Esophagus muscularis mucosa (tissue), 4 donors: ENCODE results near the gene MYO19. TPM values are rescaled to one million over a fixed set of nuclear protein-coding genes. Genes with fewer than 3 reads are reported as not detected.

Experiments
- DNase-seq: peaks from one replicate; pipeline ENCODE4 v3.0.0-alpha.2; 2017; ENCODE audit errors: extremely low spot score
- H3K27ac ChIP-seq, 4 donors: fragments of 200-600 bp; sonication (generic); replicated peaks in 1 of 4; 1 replicate in 3 of 4; 2 replicates in 1 of 4; pipeline ENCODE4 v1.5.1; 2016 to 2019; ENCODE audit warnings: mild to moderate bottlenecking in 1 of 4
- H3K27me3 ChIP-seq, 4 donors: fragments of 200-600 bp; sonication (generic); one replicate each; pipeline versions ENCODE4 v1.5.1 to v1.6.0; 2016 to 2019
- H3K36me3 ChIP-seq, 4 donors: fragments of 200-600 bp; sonication (generic); one replicate each; pipeline ENCODE4 v1.5.1; 2016 to 2019
- H3K4me1 ChIP-seq, 4 donors: fragments of 200-600 bp; sonication (generic); one replicate each; pipeline ENCODE4 v1.5.1; 2016 to 2019
- H3K4me3 ChIP-seq, 4 donors: fragments of 200-600 bp; sonication (generic); 1 replicate in 2 of 4; 2 replicates in 2 of 4; pipeline ENCODE4 v1.5.1; 2016 to 2019; ENCODE audit warnings: mild to moderate bottlenecking in 4 of 4, moderate library complexity in 1 of 4
- H3K9me3 ChIP-seq, 4 donors: fragments of 200-600 bp; sonication (generic); 1 replicate in 3 of 4; 2 replicates in 1 of 4; pipeline ENCODE4 v1.5.1; 2016 to 2019
- CTCF ChIP-seq, 3 experiments: fragments of 200-600 bp in 2 of 3; fragments of 450-650 bp in 1 of 3; sonication (generic) in 2 of 3; IDR thresholded peaks; one replicate each; pipeline ENCODE4 v1.5.1; 2017 to 2019; ENCODE audit warnings: antibody characterized with exemption in 3 of 3, mild to moderate bottlenecking in 2 of 3, moderate library complexity in 1 of 3
- EP300 ChIP-seq: sonication (generic); formaldehyde crosslinking; IDR thresholded peaks from one replicate; pipeline ENCODE4 v1.6.1; 2017; ENCODE audit warnings: antibody characterized with exemption
- POLR2A ChIP-seq: fragments of 450-650 bp; IDR thresholded peaks from one replicate; pipeline ENCODE4 v1.6.1; 2017; ENCODE audit warnings: antibody characterized with exemption, moderate library complexity, mild to moderate bottlenecking, low read depth
- POLR2AphosphoS5 ChIP-seq, 2 donors: sonication (generic); formaldehyde crosslinking; IDR thresholded peaks; one replicate each; pipeline ENCODE4 v1.6.1; 2017; ENCODE audit warnings: antibody characterized with exemption in 2 of 2
- WGBS: methylation state at CpG from one replicate; pipeline ENCODE4 v1.1.5; 2018; 5-methylcytosine and 5-hydroxymethylcytosine counted together
- intact Hi-C: fragments of 100-400 bp; cut with DNase I; formaldehyde crosslinking; loops from one replicate; pipeline ENCODE4 v1.15.1; 2023
- total RNA-seq, 4 donors: library from RNA; depleted of rRNA; stranded (reverse); fragments of >200 nt; gene quantifications; one replicate each; pipeline versions ENCODE4 v1.1.0 to v1.2.1, GENCODE V29; 2016

The MYO19 gene
- total RNA-seq, 4 donors from 2014 or later: 29.5 to 68.1 (median 44.3) TPM

GRCh38 chr17:36507266-36507665 lies 27.4 kb downstream of the MYO19 start:
- Histone ChIP-seq H3K36me3 (peaks cover 10 to 90% (median 77%) of the 10 kb centered on the region in 4 donors), H3K27ac (no peak overlapping the region), H3K4me1 (no peaks in the 10 kb centered on the region), H3K4me3 (no peak overlapping the region), H3K27me3 (no peaks in the 10 kb centered on the region), H3K9me3 (no peaks in the 10 kb centered on the region)
- no peak for DNase-seq
- WGBS: 97% methylated on average over 6 of the region's 6 CpGs
- TF ChIP-seq POLR2AphosphoS5 (IDR thresholded peaks at IDR 0.05): no peak
- no peak for TF ChIP-seq POLR2A
- no peak for TF ChIP-seq CTCF (IDR thresholded peaks at IDR 0.05)
- no peak for TF ChIP-seq EP300
- intact Hi-C loops: no loop called here

GRCh38 chr17:36506831-36507230 lies 27.8 kb downstream of the MYO19 start:
- TF ChIP-seq POLR2AphosphoS5 (IDR thresholded peaks at IDR 0.05): no peak
- TF ChIP-seq CTCF (IDR thresholded peaks at IDR 0.05): no peak
- TF ChIP-seq EP300: no peak
- TF ChIP-seq POLR2A: no peak
- peaks cover 10 to 94% (median 79%) of the 10 kb centered on the region in 4 donors for H3K36me3 ChIP-seq
- WGBS: 100% methylated on average over 2 of the region's 11 CpGs

GRCh38 chr17:36506249-36506826 lies 28.3 kb downstream of the MYO19 start:
- no peaks in the 10 kb centered on the region for H3K9me3 ChIP-seq
- no peak overlapping the region for H3K27ac ChIP-seq
- H3K36me3 ChIP-seq: peaks cover 10 to 94% (median 80%) of the 10 kb centered on the region in 4 donors
- no peaks in the 10 kb centered on the region for H3K27me3 ChIP-seq
- 81% methylated on average over 6 of the region's 6 CpGs for WGBS
- intact Hi-C loops: no loop called here
- no peaks in the 10 kb centered on the region for H3K4me1 ChIP-seq
- no peak overlapping the region for H3K4me3 ChIP-seq
- TF ChIP-seq POLR2AphosphoS5 (IDR thresholded peaks at IDR 0.05) (no peak), EP300 (no peak), CTCF (IDR thresholded peaks at IDR 0.05) (no peak), POLR2A (no peak)
- DNase-seq: no peak

More at GRCh38 chr17:36506831-36507230, 27.8 kb downstream of the MYO19 start:
- no peak for DNase-seq
- intact Hi-C loops: no loop called here
- no peaks in the 10 kb centered on the region for H3K9me3 ChIP-seq
- H3K27me3 ChIP-seq: no peaks in the 10 kb centered on the region
- H3K4me3 ChIP-seq: no peak overlapping the region
- no peak overlapping the region for H3K27ac ChIP-seq
- no peaks in the 10 kb centered on the region for H3K4me1 ChIP-seq

- no peaks in the 10 kb centered on the region for H3K27me3 ChIP-seq
- H3K27ac ChIP-seq: no peak overlapping the region
- 83% methylated on average over 8 of the region's 8 CpGs for WGBS
- DNase-seq: no peak
- no peaks in the 10 kb centered on the region for H3K4me1 ChIP-seq
- TF ChIP-seq POLR2AphosphoS5 (IDR thresholded peaks at IDR 0.05) (no peak), POLR2A (no peak), EP300 (no peak), CTCF (IDR thresholded peaks at IDR 0.05) (no peak)
- intact Hi-C loops: no loop called here
- no peaks in the 10 kb centered on the region for H3K9me3 ChIP-seq
- no peak overlapping the region for H3K4me3 ChIP-seq
- peaks cover 10 to 94% (median 75%) of the 10 kb centered on the region in 4 donors for H3K36me3 ChIP-seq
Observed at GRCh38 chr17:36505171-36505570, 29.5 kb downstream of the MYO19 start.

GRCh38 chr17:36504156-36504545 lies 30.5 kb downstream of the MYO19 start:
- 100% methylated on average over 4 of the region's 5 CpGs for WGBS
- intact Hi-C loops: no loop called here
- Histone ChIP-seq H3K9me3 (no peaks in the 10 kb centered on the region), H3K27ac (no peak overlapping the region), H3K27me3 (no peaks in the 10 kb centered on the region), H3K4me1 (no peaks in the 10 kb centered on the region), H3K4me3 (no peak overlapping the region), H3K36me3 (peaks cover 10 to 89% (median 71%) of the 10 kb centered on the region in 4 donors)
- TF ChIP-seq POLR2A (no peak), EP300 (no peak), CTCF (IDR thresholded peaks at IDR 0.05) (no peak), POLR2AphosphoS5 (IDR thresholded peaks at IDR 0.05) (no peak)
- DNase-seq: no peak
